Fibroblast of pulmonary artery (primary cell): ENCODE results near the gene KRTAP2-1.
"Not testable (repeated sequence)": the region's sequence is repeated elsewhere in the genome, so short reads cannot be mapped to it uniquely, and the experiment has no call there.

Experiments
- DNase-seq: peaks from one replicate; pipeline ENCODE4 v3.0.0-alpha.2; 2010; ENCODE audit warnings: low read depth
- H3K4me3 ChIP-seq: replicated peaks from 2 replicates; pipeline ENCODE4 v1.5.1; 2011; ENCODE audit warnings: low read depth, mild to moderate bottlenecking, control low read depth, low read length, moderate library complexity
- CTCF ChIP-seq: IDR thresholded peaks from 2 replicates; pipeline ENCODE4 v1.5.1; 2011; ENCODE audit warnings: mild to moderate bottlenecking, control low read depth, low read length, inconsistent platforms; ENCODE audit errors: missing control alignments

KRTAP2-1 gene

GRCh38 chr17:41052566-41052965, 5.5 kb upstream of the KRTAP2-1 start:
- TF ChIP-seq CTCF = no peak
- no peak for DNase-seq
- H3K4me3 ChIP-seq = no peak overlapping the region

GRCh38 chr17:41049110-41049509, 2.0 kb upstream of the KRTAP2-1 start:
- TF ChIP-seq CTCF = no peak
- H3K4me3 ChIP-seq = no peak overlapping the region
- DNase-seq = peak; percentile 17

- no peak for DNase-seq
- H3K4me3 ChIP-seq = no peak overlapping the region
- TF ChIP-seq CTCF = no peak
Measured at GRCh38 chr17:41048441-41048840, 1.3 kb upstream of the KRTAP2-1 start.

GRCh38 chr17:41042953-41043352, 4.2 kb downstream of the KRTAP2-1 start:
- TF ChIP-seq CTCF = no peak
- no peak overlapping the region for H3K4me3 ChIP-seq

GRCh38 chr17:41040783-41041571, 6.1 kb downstream of the KRTAP2-1 start, which contains the start of gene KRTAP1-1:
Gene KRTAP1-1, minus strand, starts transcription at chr17:41041450. Its CDS starts 53 bp downstream, at chr17:41041397.
- DNase-seq, H3K4me3 ChIP-seq: not testable (repeated sequence)

More at GRCh38 chr17:41042953-41043352, 4.2 kb downstream of the KRTAP2-1 start:
- no peak for DNase-seq

GRCh38 chr17:41037853-41038350, 9.2 kb downstream of the KRTAP2-1 start:
- no peak for DNase-seq
- H3K4me3 ChIP-seq = no peak overlapping the region
- no peak for TF ChIP-seq CTCF

- DNase-seq, H3K4me3 ChIP-seq: not testable (repeated sequence)
Measured at GRCh38 chr17:41034346-41034935, 12.7 kb downstream of the KRTAP2-1 start, which contains the start of gene KRTAP1-3. Gene KRTAP1-3, minus strand, starts transcription at chr17:41034874. Its CDS starts 53 bp downstream, at chr17:41034821.
